Hepatocyte (in vitro differentiated cells): ENCODE data around the gene TRAPPC13.

ENCODE experiments used
- EZH2phosphoT487 ChIP-seq: fragments of 200-600 bp; sonication (generic); IDR thresholded peaks from one replicate; pipeline ENCODE4 v1.6.1; 2018; ENCODE audit warnings: antibody characterized with exemption, mild to moderate bottlenecking, low read depth, moderate library complexity; ENCODE audit not compliant: unreplicated experiment, severe bottlenecking
- TF ChIP-seq, protein P1 (sequence below): fragments of 200-600 bp; sonication (generic); IDR thresholded peaks from 2 replicates; pipeline ENCODE4 v1.5.1; 2016; ENCODE audit warnings: antibody characterized with exemption, mild to moderate bottlenecking; ENCODE audit not compliant: poor library complexity

DNA sequence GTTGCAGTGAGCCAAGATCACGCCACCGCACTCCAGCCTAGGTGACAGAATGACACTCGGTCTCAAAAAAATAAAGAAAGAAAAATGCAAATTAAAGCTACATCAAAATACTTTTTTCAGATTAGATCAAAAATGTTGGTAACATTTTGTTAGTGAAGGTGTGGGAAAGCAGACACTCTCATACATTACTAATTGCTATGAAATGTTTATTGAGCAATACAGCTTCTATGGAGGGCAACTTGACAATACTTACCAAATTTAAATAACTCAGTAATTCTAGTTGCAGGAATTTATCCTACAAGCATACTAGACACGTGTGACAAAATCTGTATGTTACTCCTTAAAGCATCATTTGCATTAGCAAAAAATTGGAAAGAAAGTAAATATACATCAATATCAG, 4.8 kb upstream of the TRAPPC13 start:
- TF ChIP-seq, protein P1, sequence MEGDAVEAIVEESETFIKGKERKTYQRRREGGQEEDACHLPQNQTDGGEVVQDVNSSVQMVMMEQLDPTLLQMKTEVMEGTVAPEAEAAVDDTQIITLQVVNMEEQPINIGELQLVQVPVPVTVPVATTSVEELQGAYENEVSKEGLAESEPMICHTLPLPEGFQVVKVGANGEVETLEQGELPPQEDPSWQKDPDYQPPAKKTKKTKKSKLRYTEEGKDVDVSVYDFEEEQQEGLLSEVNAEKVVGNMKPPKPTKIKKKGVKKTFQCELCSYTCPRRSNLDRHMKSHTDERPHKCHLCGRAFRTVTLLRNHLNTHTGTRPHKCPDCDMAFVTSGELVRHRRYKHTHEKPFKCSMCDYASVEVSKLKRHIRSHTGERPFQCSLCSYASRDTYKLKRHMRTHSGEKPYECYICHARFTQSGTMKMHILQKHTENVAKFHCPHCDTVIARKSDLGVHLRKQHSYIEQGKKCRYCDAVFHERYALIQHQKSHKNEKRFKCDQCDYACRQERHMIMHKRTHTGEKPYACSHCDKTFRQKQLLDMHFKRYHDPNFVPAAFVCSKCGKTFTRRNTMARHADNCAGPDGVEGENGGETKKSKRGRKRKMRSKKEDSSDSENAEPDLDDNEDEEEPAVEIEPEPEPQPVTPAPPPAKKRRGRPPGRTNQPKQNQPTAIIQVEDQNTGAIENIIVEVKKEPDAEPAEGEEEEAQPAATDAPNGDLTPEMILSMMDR, result no peak
- no peak for TF ChIP-seq EZH2phosphoT487
